ENCODE measurements around the gene LRCH1.

The LRCH1 gene

DNA sequence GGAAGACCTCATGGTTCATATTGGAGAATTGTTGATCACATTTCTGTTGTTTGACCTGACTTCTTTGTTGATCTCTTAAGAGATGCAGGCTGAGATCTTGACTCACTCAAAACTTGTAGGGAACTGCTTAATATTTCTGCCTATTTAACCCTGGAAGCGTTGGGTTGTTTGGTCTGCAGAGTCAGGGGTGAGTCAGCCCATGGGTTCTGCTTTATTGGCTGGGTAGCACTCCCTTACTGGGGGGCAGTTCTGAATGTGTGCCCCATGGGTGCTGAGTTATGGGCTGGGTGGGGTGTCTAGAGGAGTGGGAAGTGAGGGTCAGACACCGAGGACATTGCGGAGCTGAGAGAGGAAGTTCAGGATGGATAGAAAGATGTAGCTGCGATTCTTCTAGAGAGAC is 87.9 kb downstream of the LRCH1 start:
- peak; percentile 15 for DNase-seq

DNA sequence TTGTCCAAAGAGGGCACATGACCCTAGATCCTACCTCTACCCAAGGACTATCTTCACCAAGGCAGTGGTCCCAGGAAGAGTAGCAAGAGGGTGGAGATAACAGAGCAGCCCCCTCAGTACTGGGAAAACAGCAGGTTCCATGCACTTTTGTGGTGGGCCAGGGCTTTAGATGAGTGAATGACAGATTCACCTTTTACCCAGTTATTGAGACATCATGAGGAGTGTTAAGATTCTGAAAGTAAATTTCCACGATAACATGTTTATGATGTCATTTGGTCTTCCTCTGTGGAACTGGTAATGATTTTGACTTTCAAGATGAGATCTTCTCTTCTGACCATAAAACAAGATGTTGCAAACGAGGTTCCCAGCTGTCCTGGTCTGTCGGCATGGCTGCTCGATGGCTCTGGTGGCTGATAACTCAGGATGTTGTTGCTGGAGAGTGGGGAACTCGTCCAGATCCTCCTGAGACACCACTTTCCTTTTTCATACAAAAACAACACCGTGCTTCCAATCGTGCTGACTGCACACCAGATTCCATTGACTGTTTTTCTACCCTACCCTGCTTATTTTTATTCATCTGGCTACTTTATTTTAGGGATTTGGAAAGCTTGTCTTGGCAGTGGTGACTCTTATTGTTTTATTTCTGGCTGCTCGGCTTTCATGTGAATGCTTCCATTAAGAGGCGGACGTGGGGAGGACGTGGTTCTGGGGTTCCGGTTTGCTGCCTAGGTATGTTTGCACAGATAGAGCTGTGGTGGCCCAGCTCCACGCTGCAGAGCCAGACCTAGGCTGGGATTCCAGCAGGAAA is 88.5 kb downstream of the LRCH1 start:
- DNase-seq = peak; percentile 29

DNA sequence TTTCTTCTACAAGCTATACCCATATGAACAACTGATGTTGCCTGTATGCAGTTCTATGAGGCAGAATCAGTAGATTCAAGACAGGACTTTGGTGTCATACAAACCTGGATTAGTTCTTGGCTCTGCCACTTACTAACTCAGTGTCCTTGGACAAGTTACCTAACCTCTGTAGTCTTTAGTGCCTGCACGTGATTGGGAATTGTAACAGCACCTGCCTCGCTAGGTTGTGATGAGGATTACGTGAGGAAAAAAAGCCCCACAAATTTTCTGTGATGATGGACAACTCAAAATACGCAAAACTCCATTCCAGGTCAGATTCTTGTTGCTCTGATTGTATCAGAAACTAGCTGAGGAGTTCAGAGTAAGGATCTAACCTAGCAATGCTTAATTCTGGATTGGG is 89.3 kb downstream of the LRCH1 start:
- no peak for DNase-seq

DNA sequence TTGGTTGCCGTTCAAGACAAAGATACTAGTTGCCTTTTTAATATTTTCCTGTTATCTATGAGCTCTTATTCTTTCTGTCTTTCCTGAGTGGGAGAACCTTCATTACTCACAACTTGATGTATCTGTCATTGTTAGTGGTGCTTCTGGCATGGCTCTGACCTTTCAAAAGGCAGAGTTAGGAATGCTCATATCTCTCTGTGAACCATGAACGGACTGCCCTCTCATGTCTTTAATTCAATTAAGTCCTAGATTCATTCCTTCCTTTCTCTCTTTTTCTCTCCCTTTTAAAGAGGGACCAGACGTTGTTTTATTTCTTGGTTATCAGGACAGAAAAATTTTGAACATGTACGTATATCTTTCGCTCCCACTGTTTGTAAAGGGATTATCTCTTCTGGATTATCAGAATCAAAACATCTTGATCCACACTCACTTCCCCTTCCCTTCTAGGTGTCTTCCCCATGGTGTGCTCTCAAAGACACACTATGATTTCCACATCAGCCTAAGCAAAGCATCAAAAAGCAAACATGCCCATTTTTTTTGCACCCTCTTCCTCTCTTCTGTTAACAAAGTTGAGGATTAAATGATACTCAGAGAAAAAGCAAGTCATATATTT is 90.3 kb downstream of the LRCH1 start:
- DNase-seq = no peak

DNA sequence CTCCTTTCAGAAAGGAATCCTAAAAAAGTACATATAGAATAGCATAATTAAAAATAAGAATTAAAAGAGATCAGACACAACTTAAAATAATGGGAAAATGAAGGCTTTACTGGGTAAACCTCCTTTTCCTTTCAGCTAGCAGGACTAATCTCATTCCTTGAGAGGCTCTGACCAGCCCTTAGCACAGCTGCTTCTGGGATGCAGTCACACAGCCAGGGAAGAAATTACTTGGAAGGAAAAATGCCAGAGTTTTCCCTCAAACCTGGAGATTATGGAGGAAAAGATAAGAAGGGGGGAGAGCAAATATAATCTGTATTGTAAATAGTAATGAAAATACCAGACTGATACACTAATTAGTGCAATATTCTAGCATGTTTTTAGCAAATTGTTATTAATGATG is 91.8 kb downstream of the LRCH1 start:
- DNase-seq = no peak

DNA sequence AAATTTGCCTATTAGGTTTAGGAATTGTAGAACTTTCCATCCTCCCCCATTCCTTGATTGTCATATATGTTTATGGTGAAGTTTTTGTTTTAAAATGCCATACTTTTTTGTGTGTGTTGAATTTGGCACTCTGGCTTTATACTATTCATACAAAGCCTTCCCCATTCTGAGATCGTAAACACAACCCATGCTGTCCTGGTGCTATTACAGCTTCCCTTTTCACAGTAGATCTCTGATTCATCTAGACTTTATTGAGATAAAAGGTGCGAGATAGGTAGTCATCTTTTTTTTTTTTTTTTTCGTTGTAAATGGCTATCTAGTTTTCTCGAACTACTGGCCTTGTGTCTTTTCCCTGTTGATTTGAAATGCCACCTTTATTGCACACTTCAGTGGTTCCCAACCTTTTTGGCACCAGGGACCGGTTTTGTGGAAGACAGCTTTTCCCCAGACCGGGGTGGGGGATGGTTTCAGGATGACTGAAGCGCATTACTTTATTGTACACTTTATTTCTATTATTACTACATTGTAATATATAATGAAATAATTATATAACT is 94.6 kb downstream of the LRCH1 start:
- DNase-seq = no peak

DNA sequence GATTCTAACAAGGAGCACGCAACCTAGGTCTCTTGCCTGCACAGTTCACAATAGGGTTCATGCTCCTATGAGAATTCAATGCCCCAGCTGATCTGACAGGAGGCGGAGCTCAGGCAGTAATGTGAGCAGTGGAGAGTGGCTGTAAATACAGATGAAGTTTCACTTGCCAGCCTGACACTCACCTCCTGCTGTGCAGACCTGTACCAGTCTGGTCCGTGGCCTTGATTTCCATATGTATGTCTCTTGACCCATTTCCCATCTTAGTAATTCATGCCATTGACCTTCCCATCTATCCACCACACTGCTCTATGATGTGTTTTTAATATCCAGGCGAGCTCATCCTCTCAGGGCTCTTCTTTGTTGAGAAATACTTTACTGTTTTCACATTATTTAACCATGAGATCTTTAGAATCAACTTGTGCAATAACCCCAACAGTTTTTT is 95.2 kb downstream of the LRCH1 start:
- DNase-seq = peak; percentile 24

DNA sequence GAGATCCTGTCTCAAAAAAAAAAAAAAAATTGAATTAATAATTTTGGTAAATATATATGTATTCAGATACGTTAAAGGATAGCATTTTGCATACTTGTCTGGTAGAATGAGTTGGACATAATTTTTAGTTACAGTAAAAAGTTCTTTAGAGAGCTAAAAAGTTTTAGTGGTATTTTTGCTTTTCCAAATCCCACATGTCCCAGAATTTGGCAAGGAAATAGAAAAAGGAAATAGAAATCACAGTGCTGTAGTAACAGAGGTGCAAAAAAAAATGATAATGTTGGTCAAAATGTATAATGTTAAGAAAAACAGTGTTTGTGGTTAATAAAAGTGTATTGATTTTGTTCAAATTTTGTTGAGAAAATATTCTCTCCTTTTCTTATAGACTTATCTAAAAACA is 96.8 kb downstream of the LRCH1 start:
- DNase-seq = no peak

DNA sequence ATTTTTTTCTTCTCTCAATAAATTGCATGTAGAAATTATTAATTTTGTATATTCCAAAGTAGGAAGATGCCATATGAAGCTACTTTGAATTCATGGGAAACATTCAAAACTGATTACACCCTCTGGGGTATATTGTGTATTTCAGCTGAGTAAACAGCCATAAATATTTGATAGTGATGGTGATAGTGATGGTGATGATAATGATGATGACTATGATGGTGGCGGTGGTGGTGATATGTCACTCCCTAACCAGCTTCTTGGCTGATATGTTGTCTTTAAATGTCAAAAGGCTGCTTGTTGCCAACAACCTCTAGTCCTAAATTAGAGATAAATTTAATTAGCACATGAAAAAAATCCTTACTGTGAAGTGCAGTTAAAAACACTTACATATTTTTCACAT is 102.0 kb downstream of the LRCH1 start:
- DNase-seq = no peak

DNA sequence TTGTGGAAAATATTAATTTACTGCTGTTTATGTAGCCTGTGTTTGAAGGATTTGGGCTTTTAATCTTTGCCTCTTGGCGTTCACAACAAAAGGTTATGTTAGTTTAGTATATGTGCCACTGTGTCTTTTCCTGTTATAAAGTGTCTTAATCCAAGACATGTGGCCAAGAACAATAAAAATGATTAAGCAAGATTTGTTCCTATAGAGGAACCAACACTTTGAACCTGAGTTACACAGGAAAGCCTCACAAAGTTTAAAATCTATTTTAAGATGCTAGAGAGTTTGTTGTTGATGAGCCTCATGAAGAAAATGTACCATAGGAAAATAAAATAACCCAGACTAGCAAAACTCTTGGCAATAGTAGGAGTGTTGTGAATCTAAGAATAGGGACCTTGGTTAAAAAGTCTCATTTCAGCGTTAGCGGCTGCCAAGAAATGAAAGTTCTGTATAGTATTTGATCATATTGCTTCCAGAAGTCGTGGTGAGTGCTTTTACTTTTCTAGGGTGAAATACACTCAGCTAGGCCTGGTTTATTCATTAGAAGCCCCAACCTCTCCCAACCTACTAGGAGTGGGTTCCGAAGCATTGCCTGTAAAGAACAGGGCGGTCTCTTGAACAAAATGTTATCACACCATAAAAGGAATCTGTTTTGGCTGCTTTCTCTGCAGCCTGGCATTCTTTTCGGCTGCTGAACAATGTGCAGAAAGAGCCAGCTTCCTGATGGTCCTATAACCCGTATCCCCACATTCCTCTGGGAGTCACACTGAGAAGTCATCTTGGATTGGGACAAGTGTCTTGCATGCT is 102.6 kb downstream of the LRCH1 start:
- DNase-seq = peak; percentile 81

DNA sequence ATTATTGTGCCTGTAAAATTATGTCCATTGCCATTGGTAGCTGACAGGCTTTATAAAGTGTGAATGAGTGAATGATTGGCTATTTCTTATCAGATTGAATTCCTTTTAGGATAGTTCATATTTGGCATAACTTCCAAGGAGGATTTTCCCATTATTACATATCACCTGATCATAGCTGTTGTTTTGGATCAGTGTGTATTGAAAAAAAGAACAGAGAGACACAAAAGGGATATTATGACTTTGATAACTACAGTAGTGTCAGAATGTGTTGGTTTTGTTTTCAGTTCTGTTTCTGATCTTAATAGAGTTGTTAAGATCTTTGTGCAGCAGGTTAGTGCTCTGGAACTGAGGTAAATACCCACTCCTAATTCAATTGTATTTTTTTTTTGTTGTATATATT is 103.8 kb downstream of the LRCH1 start:
- no peak for DNase-seq

DNA sequence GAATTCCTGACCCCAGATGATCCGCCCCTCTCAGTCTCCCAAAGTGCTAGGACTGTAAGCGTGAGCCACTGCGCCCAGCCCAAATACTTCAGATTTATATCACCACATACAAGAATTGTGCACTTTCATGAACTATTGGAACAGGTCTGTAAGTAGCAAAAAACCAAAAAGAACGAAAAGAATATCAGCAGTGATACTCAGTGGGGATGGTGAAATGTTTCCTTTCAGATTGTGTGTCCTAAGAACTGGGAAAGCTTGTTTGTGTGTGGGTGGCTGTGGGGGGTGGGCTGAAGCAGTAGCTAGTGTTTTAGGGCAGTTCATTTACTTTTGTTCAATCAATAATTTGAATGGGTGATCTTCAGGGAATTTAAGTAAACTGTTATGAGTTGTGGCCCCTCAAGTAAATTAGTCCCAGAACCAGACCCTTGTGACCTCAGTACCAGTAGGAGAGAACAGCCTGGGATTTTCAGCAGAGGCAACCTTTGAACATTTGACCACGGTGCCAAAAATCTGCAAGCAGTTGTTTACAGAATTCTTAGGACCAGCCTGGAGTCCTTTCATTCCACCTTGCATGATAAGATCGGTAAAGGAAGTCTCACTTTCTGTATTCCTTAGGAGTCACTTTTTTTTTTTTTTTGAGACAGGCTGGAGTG is 106.6 kb downstream of the LRCH1 start:
- no peak for DNase-seq

DNA sequence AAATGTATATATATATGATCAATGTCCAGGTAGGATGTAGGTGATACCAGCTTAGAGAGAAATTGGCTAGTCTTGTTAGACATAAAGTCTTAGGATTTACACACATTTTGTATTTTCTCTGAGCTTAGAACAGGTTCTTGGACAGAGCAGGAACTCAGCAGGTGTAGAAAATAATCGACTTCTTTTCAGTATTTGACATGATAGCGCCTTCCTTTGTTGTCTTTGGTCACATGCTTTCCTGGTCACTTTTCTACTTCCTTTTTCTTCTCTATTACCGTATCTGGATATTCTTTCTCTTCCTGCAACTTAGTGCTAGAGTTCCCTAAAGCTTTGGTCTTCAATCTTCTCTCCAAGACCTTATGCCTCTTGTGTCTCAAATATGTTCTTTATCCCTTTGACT is 107.4 kb downstream of the LRCH1 start:
- no peak for DNase-seq

DNA sequence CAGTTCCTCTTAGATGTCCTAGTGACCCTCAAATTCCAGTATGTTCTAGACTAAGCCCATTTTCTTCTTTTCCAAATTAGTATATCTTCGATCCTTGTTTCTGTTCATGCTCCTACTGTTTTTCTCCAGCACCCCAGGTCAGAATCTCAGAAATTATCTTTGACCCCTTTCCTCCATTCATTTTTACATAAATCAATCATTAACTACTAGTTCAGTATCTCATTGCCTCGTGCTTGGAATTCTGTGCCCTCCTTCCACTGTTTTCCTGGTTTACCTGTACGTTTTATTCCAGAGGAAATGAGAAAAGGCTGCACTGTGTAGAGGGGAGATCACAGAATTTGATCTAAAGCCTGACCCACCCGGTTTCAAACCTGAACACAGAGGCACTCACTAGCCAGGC is 107.9 kb downstream of the LRCH1 start:
- no peak for DNase-seq

DNA sequence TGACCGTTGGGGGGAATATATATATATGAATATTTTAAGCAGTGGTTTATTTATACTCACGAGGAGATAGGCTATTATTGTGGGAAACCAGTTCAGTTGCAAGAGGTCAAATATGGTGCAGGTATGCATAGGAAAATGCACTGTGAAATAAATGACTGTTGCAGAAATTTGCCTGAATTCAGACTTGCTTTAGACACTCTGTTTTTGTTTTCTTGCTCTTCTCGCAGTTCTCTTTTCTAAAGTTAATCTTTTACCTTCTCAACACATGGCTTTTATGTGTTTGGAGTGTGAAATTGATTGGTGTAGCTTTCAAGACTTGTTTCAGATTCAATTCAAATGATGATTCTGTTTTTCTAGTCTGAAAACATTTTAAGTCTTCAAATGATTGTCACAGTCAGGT is 109.7 kb downstream of the LRCH1 start:
- no peak for DNase-seq

DNA sequence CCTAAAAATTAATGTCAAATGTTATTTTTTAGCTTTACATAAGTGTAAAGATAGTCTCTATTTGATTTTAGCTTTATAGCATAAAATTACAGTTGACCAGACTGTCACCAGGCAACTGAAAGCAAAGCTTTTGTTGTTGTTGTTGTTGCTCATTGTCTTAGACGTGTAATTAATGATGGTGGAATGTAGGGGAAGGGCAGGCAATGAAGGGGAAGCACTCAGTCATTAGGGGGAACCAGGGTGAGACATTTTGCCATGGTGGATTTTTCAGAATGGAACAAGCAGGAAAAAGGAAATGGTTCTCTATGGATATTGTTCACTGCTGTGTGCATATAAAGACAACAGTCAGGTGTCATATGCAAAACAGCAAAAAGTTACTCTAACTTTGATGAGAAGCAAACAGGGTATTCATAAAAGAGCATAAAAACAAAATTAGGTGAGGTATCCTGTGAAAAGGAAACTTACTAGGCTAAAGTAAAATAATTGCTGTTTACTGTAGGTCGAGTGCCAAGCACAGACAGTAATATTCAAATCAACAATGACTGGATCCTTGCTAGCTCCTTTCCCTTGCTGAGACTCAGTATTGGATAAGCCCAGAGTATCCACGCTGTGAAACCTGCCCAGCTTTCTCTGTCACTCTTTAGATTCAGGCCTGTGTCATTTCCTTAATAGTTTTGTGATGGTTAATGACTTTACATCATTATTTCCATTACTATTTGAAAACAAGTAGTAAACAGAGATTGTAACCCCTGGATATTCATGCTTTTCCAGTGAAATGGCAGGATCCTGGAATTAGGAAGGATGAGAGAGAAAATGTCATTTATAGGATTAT is 110.5 kb downstream of the LRCH1 start:
- DNase-seq = no peak

DNA sequence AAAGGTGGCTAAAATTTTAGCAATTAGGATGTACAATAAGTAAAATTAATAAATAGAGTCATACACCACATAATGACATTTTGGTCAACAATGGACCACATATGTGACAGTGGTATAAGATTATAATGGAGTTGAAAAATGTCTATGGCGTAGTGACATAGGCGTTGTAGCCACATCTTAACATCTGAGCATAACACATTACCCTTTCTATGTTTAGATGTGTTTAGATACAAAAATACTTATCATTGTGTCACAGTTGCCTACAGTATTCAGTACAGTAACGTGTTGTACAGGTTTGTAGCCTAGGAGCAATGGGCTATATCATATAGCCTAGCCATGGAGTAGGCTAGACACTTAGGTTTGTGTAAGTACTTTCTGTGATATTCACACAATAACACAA is 111.2 kb downstream of the LRCH1 start:
- no peak for DNase-seq

DNA sequence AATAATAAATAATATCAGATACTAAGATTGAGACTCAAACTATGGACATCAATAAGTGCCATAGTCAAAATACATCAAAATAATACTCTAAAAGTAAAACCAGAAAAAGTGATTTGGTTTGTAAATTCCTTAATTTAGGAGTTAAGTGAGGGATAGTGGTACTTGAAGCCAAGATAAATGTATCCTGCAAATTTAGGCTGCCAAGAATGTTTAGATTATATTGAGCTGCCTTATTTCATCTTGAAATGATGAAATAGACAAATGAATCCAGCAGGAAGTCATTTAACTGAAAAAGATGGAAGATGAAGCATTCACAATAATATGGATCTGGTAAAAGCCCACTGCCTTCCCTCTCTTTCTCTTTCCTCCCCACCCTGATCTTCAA is 112.3 kb downstream of the LRCH1 start:
- peak; percentile 31 for DNase-seq

DNA sequence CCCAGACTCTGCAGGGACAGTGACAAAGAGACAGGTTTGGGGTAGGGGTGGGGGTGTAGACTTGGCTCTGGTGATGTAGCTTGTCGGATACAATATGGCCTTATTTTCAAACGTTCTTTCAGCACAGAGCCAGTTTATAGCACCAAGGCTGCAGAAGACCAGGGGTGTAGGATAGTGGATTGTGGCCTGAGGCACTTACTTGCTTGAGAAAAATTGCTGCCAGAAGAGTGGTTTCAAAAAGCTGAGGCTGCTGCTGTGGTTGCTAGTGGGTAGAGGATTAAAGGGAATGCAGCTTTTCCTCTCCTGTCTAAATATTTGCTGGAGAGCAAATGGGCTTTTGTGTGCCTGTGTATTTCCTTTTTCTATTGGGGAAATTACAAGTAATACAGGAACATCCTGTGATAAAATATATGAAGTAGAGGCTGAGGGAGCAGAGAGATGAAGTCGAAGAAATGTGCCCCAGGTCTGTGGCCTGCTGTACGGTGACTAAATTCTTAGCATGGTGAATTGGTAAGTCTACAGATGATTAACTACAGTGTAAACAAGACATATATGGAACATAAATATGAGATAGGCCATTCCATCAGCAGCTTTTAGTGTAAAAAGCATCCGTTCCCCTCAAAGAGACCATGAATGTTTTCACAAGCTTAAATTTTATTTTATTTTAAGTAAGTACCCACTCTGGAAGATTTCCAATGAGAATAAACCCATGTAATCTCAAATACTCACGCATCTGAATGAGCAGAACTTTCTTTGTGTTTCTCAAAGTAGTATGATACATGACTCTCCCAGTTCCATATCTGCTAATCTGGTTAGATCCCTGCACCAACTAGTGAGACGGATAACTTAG is 112.9 kb downstream of the LRCH1 start:
- no peak for DNase-seq

DNA sequence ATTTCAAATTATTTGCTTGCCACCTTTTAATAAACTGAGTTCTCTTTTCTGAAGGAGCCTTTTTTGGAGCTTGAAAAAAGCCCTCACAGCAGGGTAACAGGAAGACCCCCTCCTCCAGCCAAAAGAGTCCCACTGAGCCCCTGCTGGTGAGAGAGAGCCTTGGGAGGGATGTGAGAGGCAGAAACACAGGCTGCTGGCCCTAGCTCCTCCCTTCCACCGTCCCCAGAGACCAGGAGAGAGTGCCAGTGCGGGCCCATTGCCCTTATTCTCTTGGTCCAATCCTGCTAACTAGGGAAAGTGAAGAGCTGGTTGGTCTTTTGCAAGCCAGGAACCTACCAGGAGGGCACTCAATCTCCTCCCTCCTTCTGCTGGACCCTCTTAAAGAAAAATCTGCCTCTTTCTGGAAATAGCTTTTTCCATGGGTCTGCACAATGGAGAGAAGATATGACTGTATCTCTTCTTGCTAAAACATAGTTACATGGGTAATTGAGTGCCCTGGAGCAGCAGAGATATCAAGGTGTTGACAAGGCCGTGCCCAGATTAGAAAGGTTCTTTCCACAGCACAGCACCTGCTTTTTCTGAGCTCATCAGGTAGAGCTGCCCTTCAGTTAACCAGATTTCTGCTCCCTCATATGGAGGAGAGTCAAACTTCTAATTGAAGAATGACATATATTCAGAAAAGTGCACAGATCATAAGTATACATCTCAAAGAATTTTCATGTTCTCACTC is 113.9 kb downstream of the LRCH1 start:
- no peak for DNase-seq

All from fibroblast of skin of scalp (primary cell).